ENCODE measurements around the gene OSGEP.
A peak's percentile ranks its signal among the peaks of the same experiment; 100 is the strongest.

The OSGEP gene

DNA sequence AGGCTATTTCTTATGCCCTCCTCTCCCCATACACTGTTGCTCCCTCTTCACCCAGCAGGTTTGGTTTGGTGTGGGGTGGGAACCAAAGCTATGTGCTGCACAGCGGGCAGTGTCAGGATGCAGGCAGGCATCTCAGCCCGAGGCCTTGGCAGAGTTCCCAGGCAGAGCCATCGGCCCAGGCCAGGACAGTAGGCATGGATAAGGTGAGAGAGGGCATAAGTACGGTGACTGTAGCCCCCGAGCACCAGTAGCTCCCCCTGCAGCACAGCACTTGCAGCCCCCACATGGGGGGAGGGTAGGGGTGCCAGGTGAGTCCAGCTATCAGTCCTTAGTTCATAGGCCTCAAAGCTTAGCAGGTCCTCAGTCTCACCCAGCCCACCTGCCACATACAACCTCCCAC is 25.8 kb downstream of the OSGEP start:
- DNase-seq: no peak

DNA sequence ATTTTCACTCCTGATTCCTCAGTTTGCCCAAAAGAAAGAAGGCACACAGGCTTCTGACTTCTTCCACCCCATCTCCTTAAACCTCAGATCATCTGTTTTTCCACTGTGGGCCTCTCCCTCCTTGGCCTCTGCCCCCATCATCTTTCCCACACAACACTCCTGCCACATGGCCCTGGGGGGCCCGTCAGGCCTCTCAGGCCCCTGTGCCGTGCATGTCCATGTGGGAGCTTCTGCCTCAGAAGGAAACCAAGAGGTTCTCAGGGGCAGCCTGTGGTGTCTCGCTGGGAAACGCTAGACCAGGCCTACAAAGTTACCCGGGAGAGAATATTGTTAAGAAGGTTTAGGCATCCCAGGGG is 26.6 kb downstream of the OSGEP start:
- DNase-seq: no peak

DNA sequence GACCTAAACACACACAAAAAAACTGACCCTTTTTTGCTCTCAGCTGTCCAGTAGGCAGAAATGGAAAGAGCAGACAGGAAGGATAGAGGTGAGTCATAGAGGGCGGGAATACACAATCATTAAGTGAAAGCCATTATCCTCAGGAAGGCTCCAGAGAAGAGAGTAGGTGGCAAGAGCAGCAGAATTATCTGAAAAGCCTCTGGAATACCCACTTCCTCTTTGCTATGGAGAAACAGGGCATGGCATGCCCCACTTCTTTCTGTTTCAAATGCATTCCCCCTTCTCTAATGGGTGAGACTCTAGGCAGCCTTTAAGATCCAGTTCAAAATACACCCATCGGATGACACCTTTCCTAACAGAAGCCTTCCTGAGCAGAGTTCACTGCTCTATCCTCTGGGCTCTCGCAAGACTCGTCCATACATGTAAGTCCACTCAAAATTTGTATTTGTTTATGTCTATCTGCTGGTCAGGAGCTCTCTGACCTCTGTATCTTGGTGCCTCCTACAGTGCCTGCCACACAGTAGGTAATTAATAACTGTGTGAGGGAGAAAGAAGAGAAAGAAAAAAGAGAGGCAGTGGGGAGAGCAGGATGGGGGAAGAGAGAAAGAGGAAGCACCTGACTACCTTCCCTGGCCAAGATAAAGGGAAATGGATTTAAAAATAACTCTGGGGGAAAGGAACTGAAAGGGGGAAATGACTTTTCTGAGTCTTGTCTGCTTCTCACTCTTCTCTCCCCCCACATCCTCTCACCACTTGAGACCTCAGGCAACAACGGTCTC is 27.2 kb downstream of the OSGEP start:
- no peak for DNase-seq

DNA sequence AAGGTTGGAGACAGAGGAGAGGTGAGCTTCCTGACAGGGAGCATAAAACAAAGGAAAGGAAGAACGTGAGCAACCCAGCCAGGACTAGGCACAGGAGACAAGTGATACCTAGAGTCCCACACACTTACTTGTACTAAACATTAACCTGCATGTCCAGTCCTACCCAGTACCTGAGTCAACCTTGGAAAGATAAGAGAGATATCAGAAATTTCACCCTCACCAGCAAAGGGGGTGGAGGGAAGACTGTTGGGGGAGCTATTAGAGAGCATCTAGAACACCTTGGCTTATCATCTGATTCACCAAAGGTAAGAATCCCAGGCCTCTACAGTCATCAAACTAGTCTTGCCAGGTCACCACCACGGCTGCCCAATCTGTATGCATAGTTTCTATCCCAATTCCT is 29.8 kb downstream of the OSGEP start:
- DNase-seq: no peak

DNA sequence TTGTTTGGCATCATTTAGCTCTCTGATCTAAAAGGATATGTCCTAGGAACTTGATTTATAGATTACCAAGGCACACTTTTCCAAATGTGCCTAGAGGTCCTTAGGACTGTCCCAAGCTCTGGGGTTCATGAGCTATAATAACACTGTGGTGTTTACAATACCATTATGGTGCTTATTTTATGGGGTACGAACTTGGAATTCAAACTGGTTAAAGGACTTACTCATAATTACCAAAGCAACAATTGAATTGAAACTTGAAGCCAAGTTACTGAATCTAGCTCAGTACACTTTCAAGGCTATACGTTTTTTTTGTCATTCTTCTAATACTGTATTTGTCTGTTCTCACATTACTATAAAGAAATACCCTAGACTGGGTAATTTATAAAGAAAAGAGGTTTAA is 31.7 kb downstream of the OSGEP start:
- DNase-seq: no peak

DNA sequence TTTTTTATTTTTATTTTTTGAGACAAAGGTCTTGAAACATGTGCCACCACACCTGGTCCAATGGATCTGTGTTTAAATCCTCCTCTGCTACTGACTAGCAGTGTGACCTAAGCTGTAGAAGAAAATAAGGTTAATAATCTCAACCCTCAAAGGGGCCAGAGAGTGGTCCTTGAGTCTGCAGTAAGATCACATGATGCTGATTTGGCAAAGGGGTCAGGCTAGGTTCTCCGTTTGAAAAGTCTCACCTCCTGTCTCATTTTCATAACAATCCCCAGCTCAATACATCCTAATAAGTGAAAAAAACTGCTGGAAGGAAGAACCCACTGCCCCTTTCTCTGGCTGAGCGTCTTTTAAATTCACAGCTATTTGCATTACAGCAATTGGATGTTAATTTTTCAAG is 33.3 kb downstream of the OSGEP start:
- DNase-seq: no peak

DNA sequence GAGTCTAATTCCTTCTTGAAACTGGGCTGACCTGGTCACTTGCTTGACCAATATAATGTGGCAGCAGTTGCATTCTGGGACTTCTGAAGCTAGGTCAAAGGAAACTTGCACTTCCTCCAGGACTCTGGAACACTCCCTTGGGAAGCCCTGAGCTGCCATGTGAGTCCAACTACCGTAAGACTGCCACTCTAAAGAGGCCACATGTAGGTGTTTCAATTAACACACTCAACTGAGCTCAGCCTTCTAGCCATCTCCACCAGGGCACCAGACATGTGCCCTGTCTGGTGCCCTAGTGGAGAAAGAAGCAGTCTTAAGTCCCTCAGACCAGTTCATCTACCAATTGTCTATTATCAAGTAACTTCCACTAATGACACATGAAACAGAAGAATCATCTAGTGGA is 35.2 kb downstream of the OSGEP start:
- DNase-seq: no peak

DNA sequence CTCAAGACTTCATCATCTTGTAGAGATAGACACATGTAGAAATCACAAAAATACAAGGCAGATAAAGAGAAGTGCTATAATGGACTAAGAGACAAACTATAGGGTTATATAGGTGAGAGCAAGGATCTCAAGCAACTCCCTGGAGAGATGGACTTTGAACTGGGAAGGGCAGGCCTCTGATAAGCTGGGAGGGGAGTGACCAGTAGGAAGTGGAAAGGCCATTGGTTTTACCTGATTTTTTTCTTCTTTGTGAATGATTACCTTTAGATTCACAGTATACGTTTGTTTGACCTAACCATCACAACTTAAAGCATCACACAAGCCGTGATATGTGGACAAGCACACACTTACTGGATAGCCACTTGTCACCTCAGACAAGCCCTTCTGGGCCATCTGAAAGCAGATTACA is 36.1 kb downstream of the OSGEP start:
- DNase-seq: no peak

DNA sequence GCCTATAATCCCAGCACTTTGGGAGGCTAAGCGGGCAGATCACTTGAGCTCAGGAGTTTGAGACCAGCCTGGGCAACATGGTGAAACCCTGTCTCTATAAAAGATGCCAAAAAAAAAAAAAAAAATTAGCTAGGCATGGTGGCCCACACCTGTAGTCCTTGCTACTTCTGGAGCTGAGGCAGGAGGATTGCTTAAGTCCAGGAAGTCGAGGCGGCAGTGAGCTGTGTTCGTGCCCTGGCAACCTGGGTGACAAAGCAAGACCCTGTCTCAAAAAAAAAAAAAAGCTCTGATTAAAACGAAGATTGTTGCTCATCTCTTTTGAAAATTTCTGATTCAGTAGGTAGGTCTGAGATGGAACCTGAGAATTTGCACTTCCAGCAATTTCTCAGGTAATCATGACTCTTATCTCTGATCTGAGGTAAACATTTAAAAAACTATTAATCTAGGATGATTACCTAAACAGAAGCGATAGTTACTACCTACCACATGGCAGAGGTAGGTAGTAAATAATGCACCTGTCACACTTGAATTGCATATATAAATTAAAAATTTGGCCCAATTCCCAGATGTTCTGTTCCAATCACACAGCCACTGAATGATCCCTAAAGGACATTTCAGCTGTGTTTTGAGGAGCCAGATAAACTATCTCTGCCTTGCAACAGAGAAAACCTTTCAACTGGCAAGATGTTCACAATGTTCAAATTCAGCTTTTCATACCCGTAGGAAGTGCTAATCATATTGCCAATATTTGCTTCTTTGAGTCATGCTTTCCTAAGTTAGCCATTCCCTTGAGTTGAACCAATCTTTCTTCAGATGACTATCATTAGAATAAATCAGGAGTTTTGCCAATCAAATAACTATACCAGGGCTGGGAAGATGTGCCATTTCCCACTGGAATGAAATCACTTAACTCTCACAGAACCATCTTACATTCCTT is 37.1 kb downstream of the OSGEP start:
- no peak for DNase-seq

DNA sequence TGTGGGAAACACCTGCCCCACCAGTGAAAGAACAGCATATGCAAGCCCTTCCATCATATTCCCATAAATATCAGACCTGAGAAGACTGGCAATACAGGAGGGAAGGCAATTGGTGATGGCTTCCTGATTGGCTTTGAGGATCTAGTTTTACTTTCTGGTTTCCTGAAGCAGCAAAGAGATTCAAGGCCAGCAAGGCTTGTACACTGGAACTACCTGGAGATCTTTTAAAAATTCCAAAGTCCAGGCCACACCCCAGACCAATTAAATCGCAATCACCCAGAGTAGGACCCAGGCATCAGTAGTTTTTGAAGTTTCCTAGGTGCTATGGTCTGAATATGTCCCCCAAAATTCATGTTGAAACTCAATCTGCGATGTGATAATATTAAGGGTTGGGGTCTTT is 38.4 kb downstream of the OSGEP start:
- DNase-seq: no peak

DNA sequence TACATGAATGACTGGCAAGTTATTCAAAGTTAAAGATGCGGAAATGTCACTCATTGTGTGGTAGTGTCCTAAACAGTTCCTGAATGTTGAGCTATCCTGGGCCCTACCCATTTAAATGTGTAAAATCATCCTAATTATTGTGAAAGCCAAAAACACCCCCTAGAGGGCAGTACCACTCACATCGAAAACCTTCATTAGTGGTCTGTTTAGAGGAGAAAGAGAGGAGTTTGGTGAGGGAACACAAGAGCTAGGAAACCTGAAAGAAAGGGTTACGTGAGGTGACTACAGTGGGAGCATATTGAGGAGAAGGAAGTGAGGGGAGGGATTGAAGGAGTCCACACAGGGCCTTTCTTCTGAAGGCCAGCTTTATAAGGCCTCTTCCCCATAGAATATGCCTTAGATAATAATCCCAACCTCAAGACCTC is 38.8 kb downstream of the OSGEP start:
- DNase-seq: peak; percentile 25

DNA sequence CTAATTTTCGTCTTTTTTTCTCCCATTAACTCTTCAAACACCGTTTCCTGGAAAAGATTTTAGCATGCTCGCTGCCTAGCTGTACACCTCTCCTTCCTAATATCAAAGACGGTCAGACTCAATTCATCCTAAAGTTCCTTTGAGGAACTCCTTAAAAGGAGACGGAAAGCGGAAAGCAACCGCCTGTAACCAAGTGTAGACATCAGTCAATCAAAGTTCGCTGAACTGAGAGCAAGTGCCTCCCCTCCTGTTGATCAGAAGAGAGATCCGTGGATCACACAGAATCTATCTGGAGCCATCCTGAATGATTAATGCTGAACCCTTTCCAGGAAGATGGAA is 40.9 kb downstream of the OSGEP start:
- no peak for DNase-seq

DNA sequence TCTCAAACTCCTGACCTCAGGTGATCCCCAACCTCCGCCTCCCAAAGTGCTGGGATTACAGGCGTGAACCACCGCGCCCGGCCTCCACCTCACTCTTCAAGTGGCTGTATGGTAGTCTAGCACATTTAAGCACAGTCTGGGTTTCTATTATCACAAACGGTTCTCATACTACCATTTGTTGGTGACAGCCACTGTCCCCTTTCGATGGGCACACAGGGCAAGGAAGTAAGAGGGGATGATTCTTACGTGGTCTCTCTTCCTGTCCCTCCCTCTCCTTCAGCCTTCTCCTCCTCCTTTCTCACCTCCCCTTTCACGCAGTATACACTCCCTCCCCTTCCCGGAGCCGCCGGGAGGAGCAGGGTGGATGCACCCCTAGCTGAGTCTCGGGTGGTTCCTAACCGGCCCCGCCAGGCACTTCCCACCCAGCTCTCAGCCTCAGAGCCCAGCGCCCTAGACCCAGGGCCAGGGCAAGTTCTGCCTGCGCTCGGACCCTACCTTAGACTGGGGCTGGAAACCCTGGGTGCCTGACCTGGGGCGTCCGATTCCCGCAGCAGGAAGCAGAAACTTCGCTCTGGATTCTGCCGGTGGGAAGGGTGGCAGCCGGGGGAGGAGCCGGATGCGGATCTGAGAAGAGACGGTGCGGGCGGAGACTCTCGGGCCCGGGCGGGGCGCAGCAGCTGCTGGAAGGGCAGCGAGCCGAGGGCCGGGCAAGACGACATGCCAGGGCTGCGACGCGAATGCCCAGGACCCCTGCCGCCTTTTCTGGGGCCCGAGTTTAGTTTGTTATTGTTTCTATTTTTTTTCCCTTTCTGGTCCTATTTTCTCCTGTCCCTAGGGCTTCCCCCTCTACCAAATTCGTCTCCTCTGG is 41.5 kb downstream of the OSGEP start, which contains the start of gene TEP1:
TEP1 (minus strand) TSS at position 626 of the 868 bp plus-strand sequence. CDS start 5,062 bp downstream, outside the sequence.
- peak; percentile 73 for DNase-seq

DNA sequence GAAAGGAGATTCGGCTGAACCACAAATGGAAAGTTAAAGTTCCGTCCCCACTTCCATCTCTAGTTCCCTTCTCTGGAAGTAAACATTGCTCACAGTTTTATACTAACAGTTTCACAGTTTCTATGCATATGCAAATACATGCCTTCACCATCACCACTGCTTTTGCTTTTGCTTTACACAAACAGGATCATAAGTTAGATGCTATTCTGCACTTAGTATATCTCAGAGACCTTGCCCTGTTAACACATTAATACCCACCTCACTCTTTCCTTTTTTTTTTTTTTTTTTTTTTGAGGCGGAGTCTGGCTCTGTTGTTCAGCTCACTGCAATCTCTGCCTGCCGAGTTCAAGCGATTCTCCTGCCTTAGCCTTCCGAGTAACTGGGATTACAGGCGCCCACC is 42.2 kb downstream of the OSGEP start:
- no peak for DNase-seq

DNA sequence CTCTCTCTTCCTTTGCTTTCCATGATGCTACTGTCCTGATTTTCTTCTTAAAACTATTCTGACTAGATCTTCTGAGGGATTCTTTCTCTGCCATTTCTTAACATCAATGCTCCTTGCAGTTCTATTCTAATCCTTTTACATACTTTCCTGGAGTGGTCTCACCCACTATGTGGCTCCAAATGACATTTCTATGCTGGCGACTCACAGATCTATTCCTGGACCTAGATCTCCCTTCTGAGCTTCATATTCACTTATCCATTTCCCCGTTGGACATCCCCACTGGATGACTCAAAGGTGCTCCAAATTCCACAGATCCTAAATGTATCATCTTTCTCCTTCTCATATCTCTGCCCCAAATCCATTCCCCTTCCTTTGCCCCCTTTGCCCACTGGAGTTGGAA is 45.4 kb downstream of the OSGEP start:
- no peak for DNase-seq

DNA sequence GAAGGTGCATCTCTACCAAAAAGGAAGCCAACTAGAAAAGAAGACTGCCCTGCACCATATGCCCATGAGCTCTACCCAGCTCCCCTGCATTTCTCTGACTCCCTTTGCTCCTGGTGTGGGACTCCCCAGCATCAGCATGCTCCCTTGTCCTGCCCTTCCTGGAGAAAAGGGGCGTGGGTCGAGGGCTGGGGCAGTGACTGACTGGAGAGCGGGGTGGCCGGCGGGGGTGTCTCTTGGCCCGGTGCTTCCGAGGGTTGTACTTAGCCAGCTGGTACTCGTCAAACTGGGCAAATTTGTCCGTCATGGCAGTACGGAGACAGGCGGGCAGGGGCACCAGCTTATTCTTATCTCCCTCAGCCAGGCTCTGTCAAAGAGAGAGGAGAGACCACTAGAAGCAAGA is 51.1 kb downstream of the OSGEP start:
- no peak for DNase-seq

DNA sequence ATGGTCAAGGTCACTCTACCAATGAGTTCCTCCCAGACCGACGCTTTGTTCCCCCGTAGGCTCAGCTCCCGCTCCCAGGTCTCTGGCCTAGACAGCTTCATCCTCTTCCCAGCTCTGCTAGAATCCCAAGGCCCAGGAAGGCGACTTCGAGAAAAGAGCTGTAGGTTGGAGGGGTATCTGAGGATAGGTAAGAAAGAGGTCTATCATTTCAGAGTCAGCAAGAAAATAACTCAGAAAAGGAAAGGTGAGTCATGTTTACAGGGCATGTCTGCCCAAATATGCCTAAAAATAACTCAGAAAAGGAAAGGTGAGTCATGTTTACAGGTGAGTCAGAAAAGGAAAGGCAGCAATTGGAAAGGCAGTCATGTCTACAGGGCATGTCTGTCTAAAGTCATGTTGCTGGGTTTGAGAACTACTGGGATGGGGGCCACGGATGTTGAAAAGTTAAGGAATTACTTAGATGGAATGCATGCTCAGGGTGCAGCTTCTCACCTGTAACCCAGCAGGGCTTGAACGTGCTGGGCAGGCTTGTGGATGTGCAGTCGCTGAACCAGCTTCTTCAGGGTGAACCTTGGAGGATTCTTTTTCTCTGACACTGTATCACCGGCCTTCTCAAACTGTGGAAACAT is 53.5 kb downstream of the OSGEP start:
- peak; percentile 17 for DNase-seq

DNA sequence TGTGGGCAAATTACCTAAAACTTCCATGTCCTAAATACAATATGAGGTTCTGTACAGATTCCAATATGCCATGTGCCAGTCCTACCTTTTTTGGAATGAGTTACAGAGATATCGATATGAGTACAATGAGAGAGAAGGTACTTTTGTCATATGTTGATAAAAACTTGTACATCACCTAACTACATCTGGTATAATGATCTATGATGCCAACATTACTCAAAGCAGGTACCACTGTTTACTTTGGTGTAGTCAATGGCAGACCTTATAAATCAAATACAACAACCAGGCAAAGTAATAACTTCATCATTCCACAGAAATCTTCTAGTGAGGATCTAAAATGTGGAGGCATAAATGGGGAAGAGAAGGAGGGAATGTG is 54.0 kb downstream of the OSGEP start:
- no peak for DNase-seq

DNA sequence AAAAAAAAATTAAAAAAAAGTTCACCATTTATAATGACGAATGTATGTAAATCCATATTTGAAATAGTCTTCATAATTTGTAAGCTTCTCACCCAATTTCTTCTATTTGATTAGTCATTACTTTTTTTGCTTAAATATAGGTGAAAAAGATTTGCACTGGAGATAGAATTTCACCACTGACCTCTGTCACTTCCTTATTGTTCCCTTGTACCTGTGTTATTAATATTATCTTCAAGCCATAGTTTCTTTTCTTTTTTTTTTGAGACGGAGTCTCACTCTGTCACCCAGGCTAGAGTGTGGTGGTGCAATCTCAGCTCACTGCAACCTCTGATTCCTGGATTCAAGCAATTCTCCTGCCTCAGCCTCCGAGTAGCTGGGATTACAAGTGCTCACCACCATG is 57.1 kb downstream of the OSGEP start:
- no peak for DNase-seq
